Kidney epithelial cell (primary cell): ENCODE data around the gene LARP4B. TPM values are rescaled to one million over a fixed set of nuclear protein-coding genes. Genes with fewer than 3 reads are reported as not detected.

ENCODE experiments used
- DNase-seq: peaks from one replicate; pipeline ENCODE4 v3.0.0-alpha.2; 2010; ENCODE audit warnings: low read depth
- H3K27me3 ChIP-seq: 2 replicates; pipeline ENCODE4 v1.6.0; 2011; ENCODE audit warnings: low read length; ENCODE audit not compliant: control insufficient read depth, insufficient read depth
- H3K36me3 ChIP-seq: 2 replicates; pipeline ENCODE4 v1.5.1; 2011; ENCODE audit warnings: low read length; ENCODE audit not compliant: control insufficient read depth, insufficient read depth
- H3K4me3 ChIP-seq: 2 replicates; pipeline ENCODE4 v1.5.1; 2011; ENCODE audit warnings: low read depth, mild to moderate bottlenecking, control low read depth, low read length
- total RNA-seq: library from RNA; depleted of rRNA; stranded (reverse); fragments of >200 nt; gene quantifications from 2 replicates; pipeline ENCODE4 v1.2.3, GENCODE V29; 2015
- TF ChIP-seq, protein P1 (sequence below): IDR thresholded peaks from 2 replicates; pipeline ENCODE4 v1.5.1; 2011; ENCODE audit warnings: mild to moderate bottlenecking, moderate library complexity, low read length, control low read depth, inconsistent platforms; ENCODE audit not compliant: insufficient read depth, poor library complexity, severe bottlenecking

The LARP4B gene
- total RNA-seq, 1 donor from 2014 or later: 64.0 TPM

DNA sequence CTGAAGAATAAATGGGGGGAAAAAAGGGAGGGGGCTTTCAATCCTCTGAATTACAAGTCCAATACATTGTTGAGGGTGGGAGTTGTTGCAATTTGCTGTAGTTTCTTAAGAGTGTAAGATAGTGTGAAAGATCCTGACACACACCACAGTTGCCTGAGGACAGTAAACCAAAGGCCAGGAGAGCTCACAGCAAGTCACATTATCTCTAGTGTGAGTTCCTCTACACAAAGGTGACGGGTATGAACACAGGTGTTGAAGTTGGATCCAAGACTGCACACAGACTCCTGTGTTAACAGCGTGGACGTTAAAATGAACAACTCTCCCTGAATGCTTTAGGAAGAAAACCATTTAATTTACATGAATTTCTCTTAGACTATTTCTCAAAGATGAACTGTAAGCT lies 12.0 kb downstream of the LARP4B start:
- Histone ChIP-seq H3K4me3 (no peak overlapping the region), H3K36me3 (peaks cover 1% of the 10 kb centered on the region), H3K27me3 (no peaks in the 10 kb centered on the region)
- DNase-seq: no peak
- TF ChIP-seq, protein P1, sequence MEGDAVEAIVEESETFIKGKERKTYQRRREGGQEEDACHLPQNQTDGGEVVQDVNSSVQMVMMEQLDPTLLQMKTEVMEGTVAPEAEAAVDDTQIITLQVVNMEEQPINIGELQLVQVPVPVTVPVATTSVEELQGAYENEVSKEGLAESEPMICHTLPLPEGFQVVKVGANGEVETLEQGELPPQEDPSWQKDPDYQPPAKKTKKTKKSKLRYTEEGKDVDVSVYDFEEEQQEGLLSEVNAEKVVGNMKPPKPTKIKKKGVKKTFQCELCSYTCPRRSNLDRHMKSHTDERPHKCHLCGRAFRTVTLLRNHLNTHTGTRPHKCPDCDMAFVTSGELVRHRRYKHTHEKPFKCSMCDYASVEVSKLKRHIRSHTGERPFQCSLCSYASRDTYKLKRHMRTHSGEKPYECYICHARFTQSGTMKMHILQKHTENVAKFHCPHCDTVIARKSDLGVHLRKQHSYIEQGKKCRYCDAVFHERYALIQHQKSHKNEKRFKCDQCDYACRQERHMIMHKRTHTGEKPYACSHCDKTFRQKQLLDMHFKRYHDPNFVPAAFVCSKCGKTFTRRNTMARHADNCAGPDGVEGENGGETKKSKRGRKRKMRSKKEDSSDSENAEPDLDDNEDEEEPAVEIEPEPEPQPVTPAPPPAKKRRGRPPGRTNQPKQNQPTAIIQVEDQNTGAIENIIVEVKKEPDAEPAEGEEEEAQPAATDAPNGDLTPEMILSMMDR: no peak

DNA sequence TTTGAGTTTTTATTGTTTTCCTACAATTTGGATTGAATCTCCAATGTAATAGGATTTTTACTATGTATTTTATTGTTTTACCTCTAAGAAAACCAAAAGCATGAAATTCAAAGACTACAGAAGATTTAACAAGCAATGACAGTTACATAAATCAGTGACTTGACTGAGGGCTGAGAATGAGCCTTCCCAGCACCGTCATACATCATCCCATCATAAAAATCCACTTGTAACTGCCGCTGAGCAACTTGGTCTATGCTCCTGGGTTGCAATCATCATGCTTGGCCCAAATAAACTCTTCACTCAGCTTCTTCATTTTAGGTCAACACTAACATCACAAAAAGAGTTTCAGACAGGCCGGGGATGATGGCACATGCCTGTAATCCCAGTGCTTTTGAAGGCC lies 13.5 kb downstream of the LARP4B start:
- no peak for DNase-seq

DNA sequence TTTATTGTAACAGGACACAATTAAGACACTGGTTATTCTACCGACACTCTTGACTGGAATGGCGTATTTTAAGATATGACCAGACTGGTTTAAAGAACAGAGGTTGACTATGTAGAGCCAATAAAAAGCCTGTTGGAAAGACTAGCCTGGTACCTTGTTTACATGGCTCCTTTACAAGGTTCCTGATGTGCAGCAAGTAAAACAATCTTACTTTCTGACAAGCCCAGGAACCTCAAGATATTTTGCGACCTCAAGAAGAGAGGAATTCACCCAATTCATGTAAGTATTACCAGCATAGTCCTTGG lies 14.1 kb downstream of the LARP4B start:
- no peaks in the 10 kb centered on the region for H3K27me3 ChIP-seq
- TF ChIP-seq, protein P1: no peak
- no peak for DNase-seq
- H3K36me3 ChIP-seq: peaks cover 1% of the 10 kb centered on the region
- H3K4me3 ChIP-seq: no peak overlapping the region

More for the DNA sequence above, 13.5 kb downstream of the LARP4B start:
- Histone ChIP-seq H3K4me3 (no peak overlapping the region), H3K36me3 (peaks cover 1% of the 10 kb centered on the region), H3K27me3 (no peaks in the 10 kb centered on the region)
- TF ChIP-seq, protein P1: no peak

DNA sequence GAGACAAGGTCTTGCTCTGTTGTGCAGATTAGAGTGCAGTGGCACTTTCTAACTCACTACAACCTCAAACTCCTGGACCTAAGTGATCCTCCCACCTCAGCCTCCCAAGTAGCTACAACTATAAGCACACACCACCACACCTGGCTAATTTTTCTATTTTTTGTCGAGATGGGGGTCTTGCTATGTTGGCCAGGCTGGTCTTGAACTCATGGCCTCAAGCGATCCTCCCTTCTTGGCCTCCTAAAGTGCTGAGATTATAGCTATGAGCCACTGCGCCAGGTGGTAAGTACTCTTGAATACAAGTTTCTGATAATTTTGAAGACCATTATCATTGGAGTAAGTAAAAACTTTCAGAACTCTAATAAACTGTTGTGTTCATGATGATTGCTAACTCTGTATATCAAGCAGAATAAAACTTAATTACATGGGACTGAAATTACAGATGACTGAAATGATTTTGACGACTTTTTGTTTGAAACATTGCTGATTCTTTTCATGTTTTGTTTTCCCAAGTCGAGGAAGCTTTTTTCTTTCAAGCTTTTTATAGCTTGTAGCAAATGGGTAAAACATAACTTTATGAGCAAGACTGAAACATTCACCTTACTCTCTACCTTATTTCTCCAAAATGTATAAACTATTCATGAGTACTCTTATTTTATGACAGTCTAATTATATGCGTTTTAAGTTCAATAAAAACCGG lies 14.6 kb downstream of the LARP4B start:
- DNase-seq: no peak
- TF ChIP-seq, protein P1: no peak
- Histone ChIP-seq H3K4me3 (no peak overlapping the region), H3K27me3 (no peaks in the 10 kb centered on the region), H3K36me3 (no peaks in the 10 kb centered on the region)

DNA sequence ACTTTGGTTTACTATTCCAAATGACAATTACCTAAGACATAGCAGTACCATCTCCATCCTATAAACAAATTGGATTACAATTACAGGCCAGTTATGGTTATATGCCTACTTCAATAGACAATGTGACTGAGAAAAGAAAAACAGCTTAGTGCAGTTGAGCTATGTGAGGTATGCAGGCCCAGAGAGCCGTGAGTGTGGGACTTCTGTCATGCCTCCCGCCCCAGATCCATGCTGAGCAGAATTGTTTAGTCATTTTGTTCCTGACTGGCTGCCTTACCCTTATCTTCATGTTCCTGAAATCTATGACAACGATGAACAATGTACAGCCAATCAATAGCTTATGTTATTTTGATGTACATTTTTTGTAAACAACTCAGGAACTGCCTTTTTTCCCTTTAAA lies 21.7 kb downstream of the LARP4B start:
- no peaks in the 10 kb centered on the region for H3K36me3 ChIP-seq
- peak; percentile 16 for DNase-seq
- H3K4me3 ChIP-seq: no peak overlapping the region
- TF ChIP-seq, protein P1: no peak
- no peaks in the 10 kb centered on the region for H3K27me3 ChIP-seq

DNA sequence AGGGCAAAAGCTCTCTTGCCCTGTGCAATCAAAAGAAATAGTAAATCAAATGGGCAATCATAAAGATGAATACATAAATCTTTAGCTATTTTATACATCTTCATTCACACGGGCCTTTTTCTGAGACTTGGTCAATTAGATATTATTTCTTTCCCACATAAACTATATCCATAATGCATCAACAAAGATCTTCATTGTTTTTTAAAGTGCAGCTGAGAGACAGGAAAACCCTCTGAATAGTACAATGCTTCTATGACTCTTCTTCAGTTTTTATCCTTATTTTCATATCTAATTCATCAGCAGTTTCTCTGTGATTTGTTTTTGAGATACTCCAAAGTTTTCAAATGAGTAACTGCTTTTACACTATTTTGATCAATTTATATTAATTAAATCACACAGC lies 25.5 kb downstream of the LARP4B start:
- Histone ChIP-seq H3K27me3 (no peaks in the 10 kb centered on the region), H3K36me3 (peaks cover 2% of the 10 kb centered on the region), H3K4me3 (no peak overlapping the region)
- TF ChIP-seq, protein P1: no peak
- no peak for DNase-seq
